Measurements from ENCODE around the gene RUFY1.
"Not testable (repeated sequence)": the region's sequence is repeated elsewhere in the genome, so short reads cannot be mapped to it uniquely, and the experiment has no call there.

RUFY1 gene

DNA sequence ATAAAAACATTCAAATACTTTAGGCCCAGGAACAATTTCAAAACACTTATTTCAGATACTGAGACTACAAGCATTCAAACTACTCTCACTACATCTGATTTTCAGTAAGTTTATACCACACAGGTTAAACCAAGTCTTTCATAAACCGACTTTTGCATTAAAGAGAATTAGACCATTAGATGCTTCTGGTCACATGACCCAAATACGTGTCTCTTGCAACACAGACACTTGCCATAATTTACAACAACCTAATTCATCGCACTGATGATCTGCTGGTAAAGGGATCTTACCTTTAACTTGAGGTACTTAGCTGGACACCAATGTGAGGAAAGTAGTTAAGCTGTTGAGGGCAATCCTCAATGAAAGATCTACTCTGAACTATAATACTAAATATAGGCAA lies 69.9 kb downstream of the RUFY1 start:
- TF ChIP-seq, protein P1, sequence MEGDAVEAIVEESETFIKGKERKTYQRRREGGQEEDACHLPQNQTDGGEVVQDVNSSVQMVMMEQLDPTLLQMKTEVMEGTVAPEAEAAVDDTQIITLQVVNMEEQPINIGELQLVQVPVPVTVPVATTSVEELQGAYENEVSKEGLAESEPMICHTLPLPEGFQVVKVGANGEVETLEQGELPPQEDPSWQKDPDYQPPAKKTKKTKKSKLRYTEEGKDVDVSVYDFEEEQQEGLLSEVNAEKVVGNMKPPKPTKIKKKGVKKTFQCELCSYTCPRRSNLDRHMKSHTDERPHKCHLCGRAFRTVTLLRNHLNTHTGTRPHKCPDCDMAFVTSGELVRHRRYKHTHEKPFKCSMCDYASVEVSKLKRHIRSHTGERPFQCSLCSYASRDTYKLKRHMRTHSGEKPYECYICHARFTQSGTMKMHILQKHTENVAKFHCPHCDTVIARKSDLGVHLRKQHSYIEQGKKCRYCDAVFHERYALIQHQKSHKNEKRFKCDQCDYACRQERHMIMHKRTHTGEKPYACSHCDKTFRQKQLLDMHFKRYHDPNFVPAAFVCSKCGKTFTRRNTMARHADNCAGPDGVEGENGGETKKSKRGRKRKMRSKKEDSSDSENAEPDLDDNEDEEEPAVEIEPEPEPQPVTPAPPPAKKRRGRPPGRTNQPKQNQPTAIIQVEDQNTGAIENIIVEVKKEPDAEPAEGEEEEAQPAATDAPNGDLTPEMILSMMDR (conservative IDR thresholded peaks at IDR 0.05) = no peak
- H3K27ac ChIP-seq = peak overlapping the region; percentile 100; the same call in 1 of the 2 replicates

DNA sequence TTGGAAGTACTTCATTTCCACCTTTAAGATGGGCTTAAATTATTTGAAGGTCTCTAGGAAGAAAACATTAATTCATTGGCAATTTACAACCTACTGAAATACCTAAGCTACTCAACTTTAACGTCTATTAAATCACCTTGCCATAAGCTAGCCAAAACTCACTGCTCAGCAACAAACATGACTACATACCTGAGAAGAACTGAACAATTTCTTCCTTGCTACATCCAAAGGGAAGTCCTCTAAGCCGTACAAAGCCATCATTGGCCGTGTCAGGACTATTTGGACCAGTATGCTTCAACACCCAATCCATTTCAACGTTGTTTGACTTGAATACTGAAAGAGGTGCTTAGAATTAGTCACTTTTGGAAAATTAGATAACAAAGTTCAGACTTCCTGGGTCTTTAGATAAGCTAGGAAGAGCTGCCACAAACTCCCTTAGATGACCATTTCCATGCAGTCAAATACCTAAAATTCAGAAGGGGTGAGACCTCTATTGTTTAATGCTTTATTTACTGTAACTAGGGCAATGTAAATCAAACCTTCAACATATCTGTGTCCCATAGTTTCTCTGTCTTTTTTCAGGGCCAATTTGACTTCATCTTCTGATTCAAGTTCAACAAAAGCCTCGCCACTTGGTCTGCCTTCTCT lies 70.5 kb downstream of the RUFY1 start:
- TF ChIP-seq, protein P1 (conservative IDR thresholded peaks at IDR 0.05) = no peak
- H3K27ac ChIP-seq = peak overlapping the region; percentile 100; the same call in 1 of the 2 replicates

DNA sequence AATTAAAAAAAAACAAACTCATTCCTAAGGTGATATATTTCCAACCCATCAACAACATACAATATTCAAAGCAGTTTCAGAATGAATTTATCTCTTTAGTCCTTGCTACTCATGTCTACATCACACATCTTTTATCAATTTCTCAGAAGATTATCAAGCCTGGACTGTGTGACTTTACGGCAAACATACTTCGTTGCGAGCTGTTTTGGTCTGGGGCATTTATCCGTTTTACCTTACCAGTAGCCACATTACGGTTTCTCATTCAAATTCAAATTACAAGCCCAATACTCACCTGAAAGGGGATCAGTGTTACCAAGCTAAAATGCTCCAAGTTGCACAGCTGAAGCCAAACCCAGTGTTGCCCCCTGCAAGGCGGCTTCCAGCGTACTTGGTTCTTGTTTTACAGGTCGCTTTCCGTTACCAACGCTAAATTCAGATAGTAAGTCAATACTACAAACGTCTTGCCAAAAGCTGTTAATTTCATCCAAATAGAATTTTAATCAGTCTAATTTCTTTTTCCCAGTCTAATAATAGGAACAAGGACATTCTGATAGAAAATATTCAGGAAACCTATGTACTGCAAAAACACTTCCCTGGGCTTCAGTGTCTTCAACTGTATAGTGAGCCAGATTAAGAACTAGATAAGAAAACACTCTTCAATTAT lies 71.3 kb downstream of the RUFY1 start:
- TF ChIP-seq, protein P1 (conservative IDR thresholded peaks at IDR 0.05) = no peak
- peak overlapping the region; percentile 100 for H3K27ac ChIP-seq

DNA sequence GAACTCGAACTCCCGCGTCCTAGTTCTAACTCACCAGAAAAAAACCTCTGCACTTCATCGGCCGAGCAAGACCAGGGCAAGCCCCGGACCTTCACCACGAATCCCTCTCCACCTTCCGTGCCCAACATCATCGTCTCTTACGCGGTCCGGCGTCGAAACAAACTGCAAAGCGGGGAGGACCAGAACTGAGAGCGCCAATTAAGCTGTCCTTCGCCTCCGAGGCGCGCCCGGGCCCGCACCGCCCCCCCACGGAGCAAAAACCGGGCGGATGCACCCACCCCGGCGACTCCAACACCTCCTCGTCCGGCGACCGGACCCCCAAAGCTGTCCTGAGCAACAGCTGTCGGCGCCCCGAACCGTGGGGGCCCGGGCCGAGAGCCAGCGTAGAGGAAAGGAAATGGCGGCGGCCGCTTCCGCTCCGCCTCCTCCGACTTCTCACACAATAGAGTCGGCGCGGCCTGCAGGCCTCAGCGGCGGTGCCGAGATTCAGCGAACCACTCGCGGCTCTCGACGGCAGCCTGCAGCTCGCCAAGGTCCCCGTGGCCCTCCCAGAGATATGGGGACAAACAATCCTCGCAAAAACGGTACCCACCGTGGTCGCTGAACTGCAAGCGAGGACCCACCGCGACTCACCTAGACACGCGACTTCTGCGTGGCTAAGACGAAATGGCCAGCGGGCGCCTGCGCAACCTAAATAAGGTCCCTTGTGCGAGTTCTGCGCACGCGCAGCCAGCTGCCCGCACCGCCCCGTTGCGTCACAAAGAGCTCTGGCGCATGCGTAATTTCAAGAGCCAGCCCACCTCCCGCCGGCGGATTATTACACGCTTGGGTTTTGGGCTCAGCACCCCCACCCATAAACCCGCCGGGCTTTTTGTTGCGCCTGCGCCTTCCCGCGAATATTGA lies 72.9 kb downstream of the RUFY1 start, which contains the start of gene HNRNPH1:
HNRNPH1 (minus strand) TSS at position 669 of the 903 bp plus-strand sequence; CDS start at position 131, 538 bp downstream.
- TF ChIP-seq, protein P1 (conservative IDR thresholded peaks at IDR 0.05) = peak; percentile 33
- peak within 1 kb of the TSS; percentile 100 for H3K27ac ChIP-seq

DNA sequence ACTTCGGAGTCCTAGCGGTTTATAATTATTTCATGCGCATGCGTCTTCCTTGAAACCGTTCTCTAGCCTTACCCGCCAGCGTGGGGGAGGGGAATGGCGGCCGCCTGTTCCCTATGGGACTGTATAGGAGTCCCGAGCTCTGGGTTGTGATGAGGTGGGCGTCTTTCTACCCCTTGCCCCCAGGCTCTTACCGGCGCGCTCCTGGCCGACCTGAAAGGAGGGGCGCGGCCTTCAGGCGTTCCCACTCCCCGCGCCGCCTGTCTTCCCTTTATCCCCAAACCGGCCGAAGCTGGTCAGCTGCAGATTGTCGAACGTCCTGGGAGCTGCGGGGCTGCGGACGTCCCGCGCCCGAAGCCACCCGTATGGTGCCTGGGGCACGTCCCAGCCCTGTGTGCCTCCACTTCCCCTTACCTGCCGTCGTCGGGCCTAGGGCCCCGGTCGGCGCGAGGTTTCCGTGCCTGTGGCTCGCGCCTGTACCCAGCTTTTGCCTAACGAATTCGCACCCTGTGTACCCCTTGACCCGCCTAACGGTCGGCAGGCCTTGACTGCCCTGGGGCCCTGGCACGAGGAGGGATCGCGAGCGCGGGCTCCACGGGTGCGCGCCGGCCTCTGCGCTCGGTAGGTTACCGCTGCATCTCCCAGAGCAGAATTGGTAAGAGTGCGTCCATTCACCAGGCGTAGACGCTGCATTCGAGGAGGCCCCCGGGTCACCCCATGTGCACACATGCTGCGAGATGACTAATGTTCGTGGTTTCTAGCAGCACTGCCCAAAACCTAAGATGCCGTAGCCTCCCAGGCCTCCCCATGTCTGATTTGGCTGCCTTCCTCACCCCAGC lies 73.8 kb downstream of the RUFY1 start:
- TF ChIP-seq, protein P1 (conservative IDR thresholded peaks at IDR 0.05) = no peak
- H3K27ac ChIP-seq = peak overlapping the region; percentile 100

DNA sequence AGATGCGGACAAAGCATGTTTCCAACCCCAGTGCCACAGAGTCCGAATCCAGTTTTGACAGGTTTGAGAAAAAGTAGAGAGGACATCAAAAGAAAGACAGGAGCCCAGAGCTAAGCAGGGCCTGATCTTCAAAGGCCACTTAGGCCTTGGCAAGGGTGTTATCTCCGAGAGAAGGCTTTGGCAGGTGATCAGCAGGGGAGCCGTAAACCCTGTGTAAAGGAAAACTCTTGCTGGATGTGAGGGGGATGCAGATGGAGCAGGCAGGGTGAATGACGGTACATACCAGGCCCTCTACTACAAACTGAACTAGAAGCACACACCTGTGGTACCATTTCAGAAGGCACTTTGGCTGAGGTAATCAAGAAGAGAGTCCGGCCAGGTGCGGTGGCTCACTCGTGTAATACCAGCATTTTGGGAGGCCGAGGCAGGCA lies 74.5 kb downstream of the RUFY1 start:
- peak overlapping the region; percentile 100 for H3K27ac ChIP-seq
- TF ChIP-seq, protein P1 (conservative IDR thresholded peaks at IDR 0.05) = no peak

DNA sequence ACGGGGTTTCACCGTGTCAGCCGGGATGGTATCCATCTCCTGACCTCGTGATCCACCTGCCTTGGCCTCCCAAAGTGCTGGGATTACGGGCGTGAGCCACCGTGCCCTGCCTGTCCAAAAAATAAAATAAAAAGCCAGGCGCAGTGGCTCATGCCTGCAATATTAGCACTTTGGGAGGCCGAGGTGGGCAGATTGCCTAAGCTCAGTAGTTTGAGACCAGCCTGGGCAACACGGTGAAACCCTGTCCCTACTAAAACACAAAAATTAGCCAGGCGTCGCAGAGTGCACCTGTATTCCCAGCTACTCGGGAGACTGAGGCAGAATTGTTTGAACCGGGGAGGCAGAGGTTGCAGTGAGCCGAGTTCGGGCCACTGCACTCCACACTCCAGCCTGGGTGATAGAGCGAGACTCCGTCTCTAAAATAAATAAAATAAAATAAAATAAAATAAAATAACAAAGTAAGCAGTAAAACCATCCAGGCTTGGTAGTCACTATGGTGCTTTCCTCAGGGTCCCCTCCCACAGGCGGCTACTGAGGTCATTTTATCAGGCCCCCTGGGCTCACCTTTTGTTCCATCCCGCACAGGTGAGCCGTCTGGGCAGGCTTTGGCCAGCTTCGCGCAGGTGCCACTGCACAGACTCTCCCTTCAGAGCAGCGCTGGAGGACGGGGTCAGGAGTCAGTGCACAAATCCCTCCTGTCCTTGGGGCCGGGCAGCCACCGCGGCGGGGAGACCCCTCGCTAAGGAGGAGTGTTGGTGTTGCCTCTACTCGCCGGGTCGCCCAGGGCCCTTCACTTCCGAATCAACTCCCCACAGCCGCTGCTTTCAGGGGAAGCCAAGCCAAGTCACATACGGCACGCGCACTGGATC lies 83.4 kb downstream of the RUFY1 start:
- H3K27ac ChIP-seq = peak overlapping the region; percentile 83

DNA sequence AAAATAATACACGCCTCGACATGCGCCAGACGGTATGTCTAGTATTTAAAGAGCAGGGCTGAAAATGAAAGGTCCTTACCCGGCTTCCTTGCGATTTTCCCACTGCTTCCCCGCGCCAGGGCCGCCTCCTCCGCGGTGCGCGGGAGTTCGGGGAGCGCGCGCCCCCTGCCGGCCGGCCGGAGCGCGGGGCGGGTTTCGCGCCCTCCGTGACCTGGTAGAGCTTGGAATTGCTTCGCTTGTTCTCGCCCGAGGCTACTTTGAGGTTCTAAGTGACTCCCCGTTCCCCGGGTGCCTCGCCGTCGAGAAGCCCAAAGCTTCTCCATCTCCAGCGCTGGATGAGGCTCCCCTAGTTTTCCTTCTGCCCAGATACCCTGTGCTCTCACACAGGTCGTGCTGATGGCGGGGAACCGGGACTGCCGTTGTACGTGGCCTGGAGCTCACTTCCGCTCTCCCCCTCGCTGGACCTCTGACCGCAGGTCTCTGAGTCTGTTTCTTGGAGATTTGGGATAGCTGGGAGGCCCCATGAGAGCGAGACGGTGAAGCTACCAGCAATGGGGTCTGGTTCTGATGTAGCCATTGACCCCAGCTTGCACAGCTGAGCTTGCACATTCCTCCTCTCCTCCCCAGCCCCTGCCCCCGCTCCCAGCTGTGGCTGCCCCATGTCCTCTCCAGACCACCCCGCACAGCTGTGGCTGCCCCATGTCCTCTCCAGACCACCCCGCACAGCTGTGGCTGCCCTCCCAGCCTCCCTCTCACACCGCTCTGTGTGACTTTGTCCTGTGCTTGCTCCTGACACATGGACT lies 84.2 kb downstream of the RUFY1 start:
- H3K27ac ChIP-seq = peak overlapping the region; percentile 83; the same call in 1 of the 2 replicates

DNA sequence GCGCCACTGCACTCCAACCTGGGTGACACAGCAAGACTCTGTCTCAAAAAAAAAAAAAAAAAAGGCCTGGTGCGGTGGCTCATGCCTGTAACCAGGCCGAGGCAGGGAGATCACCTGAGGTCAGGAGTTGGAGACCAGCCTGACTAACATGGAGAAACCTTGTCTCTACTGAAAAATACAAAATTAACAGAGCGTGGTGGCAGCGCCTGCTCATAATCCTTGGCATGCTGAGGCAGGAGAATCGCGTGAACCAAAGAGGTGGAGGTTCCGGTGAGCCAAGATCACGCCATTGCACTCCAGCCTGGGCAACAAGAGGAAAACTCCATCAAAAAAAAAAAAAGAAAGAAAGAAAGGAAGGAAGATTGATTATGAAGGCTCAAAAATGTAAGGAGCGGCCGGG lies 88.9 kb downstream of the RUFY1 start:
- not testable (repeated sequence) for H3K27ac ChIP-seq

DNA sequence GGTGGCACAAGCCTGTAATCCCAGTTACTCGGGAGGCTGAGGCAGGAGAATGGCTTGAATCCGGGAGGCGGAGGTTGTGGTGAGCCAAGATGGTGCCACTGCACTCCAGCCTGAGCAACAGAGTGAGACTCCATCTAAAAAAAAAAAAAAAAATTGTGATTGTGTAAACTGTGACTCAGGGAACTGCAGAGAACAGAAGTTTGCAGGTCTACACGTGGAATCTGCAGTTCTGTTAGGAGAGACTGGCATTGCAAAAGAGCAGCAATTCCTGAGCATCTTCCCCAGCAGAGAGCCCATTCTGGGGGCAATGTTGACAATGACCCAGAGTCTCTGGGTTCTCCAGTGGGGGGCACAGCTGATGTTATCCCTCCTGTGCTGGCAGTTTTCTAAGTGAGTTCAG lies 91.4 kb downstream of the RUFY1 start:
- not testable (repeated sequence) for H3K27ac ChIP-seq
